HL-60/S4 treated with phorbol 12-myristate 13-acetate at 8.2 ng/mL for 4 days and 3 days (cell line): ENCODE measurements around the gene DARS1.

ENCODE experiments used
- in situ Hi-C: fragments of 300-500 bp; cut with MboI; formaldehyde crosslinking; loops from 2 replicates; pipeline ENCODE4 v1.15.0; 2022; ENCODE audit warnings: low sequenced_read_pairs

The DARS1 gene

DNA sequence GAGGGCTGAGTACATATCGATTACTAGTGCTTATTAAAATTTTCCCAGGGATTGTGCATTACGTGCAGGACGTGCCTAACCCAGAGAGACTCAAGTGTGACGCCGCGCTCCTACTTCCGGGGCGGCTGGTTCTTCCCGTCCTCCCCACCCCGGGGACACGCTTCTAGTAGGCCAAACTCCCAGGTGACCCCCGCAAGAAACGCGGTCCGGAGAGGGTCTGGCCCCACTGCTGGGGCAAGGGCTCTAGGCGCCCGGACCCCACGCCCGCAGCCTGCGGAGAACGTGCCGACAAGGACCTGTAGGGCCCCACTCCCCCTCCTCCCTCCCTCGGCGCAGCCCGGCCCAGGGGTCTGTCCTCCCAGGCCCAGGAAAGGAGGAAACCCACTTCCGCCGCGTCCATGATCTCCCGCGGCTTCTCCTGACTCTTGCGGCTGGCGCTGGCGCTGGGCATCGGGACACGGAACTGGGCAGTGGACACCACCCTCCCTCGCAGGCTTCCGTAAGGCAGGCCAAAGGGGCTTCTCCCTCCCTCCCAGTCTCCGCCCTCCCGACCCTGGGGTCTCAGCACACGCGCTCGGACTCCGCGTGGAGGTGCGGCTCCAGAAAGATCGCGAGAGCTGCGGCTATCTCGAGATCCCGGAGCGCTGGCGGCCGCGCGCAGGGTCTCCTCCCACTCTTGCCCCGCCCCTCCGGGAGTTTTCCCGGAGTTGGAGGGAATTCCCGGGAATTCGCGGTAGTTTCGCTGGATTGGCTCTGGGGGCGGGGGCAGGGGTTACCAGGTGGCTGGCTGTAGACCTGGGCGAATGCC, at the start of gene DARS1:
Gene DARS1 (minus strand): TSS at position 609 of the 808 bp plus-strand sequence. CDS start 158 bp downstream, at position 451.
- in situ Hi-C loops: no loop called here

DNA sequence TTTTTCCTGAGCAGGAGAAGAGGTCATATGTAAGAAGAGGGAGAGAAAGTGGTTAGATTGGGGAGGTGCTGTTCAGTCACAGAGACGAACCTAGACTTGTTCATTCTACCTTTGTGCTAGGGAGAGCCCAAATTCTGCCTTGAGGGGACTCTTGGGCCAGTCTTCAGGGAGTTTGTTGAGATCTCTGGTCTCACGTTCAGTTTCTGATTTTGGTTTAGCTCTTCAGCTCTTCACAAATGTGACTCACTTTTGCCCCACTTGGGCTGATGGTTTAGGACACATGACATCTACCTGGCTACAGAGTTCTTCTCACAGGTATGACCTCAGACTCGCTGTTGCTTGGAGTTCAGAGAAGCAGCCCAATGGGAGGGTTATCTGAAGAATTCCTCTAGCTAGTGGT, 49.2 kb upstream of the DARS1 start:
- in situ Hi-C loops: no loop called here

DNA sequence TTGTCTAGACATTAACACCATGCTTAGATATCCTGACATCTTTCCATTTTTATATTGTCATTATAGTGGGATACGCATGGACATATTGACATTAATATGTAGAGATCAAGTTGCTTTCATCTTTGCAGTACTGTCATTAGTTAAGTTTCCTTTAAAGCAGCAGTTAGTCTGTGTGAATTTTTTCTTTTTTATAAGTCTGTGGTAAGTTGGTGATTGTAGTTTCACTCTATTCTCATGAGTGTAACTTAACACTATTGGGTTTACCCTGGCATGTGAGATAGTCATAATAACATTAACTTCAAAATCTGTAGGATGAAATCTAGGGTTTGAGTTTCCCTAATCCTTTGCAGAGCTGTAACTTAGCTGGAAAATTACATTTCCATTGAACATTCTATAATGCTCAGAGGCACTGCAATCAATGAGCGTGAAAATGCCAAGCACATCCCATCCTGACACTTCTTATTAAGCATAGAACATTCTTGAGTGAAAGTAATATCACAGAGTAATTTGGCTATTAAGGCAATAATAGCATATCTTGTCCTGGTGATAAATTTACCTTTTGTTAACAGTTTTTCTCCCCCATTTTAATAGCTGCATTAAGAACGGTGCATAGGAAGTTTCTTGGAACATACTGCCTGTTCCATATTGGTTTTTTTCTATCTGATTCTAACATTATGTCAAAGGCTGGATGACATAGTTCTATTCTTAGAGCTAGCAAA, 47.5 kb upstream of the DARS1 start:
- in situ Hi-C loops: no loop called here

DNA sequence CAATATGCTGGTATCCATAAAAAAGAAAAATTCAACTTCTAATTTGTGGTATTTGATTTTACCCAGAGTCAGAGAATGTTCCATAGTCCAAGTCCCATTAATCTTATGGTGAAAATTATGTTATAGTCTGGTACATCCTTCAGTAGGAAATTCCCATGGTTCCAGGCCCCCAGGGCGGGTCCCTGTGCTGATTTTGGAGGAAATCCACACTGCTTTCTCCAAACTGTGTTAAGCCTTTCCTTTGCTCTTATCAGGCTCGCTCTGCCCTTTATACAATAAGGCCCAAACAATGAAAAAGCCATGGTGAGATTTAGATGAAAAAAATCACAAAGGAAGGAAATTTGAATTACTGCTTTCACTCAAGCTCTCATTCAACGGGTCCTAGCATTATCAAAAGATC, 46.8 kb upstream of the DARS1 start:
- in situ Hi-C loops: no loop called here

DNA sequence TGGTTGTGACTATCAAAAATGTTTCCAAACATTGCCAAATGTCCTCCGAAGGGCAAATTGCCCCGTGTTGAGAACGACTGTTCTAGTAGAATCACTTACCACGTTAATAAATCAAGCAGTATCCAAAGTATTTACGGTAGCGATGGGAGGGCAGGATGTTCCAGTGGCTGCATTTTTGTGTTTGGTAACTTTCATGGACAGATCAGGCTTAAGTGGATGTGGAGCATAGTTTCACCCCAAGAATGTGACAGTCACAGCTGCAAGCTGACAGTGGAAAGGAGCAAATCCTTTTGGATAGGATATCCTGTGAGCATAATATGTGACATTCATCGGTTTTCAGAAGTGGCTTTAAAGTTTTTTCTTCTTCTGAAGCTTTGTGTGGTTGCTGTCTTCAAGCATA, 46.3 kb upstream of the DARS1 start:
- in situ Hi-C loops: no loop called here

DNA sequence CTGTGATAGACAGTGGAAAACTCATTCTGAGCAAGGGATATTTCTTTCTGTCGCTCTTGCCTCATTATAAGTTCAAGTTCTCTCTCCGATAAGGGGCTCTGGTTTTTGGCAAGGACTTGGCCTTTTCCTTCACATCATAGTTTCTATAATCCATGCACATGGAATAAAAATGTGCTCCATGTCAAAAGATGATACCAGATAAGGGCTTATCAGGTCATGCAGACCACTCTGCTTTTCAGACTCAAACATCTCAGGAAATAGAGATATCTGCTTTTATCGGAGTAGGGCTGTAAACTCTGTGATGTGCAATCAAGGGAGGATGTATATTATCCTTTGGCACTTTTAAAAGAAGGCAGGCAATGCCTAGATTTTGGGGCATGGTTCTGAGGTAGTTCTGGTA, 45.0 kb upstream of the DARS1 start:
- in situ Hi-C loops: no loop called here

DNA sequence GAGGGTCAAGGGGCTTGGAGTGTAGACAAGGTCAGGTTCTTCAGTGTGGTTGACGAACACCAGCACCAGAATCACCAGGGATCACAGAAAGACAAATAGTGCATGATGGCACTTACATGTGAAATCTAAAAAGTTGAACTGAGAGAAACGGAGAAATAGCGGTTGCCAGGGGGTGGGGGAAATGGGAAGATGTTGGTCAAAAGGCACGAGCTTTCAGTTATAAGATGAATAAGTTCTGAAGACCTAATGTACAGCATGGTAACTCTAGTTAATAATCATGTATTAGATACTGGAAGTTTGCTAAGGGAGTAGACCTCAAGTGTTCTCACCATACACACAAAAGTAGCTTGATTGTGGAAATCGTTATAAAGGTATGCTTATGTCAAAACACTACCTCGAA, 43.7 kb upstream of the DARS1 start:
- in situ Hi-C loops: no loop called here

DNA sequence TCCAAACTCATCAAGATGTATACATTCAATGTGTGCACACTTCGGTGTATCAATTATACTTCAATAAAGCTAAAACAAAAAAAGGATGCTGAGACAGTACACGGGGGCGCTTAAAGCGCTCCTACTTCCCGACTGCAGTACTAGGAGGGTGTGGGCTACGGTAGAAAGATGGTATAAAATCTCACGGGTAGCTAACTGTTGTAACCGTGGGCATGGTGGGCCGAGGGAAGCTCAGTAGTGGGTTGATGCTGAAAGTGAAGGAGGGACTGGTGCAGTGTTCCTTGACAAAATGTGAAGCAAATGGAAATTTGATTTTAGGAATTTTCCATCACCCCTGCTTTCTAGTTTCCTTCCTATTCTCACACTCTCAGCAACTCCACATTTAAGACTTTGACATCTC, 42.6 kb upstream of the DARS1 start:
- in situ Hi-C loops: no loop called here

DNA sequence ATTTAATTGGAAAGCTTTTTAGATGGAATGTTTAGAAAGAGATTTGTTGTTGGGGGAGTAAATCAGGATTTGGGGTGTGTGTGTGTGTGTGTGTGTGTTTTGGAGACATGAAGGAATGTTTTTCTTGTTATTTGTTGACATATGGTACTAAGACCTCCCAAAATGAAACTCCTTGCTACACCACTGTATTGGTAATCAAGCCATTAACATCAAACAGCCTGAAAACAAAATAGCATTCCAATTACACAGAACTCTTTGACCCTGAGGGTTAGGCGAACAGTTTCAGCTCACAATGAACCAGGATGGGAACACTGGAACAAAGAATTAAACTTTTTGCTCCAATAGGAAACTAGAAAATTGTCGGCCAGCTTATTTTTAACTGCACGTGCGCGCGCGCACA, 41.7 kb upstream of the DARS1 start:
- in situ Hi-C loops: no loop called here

DNA sequence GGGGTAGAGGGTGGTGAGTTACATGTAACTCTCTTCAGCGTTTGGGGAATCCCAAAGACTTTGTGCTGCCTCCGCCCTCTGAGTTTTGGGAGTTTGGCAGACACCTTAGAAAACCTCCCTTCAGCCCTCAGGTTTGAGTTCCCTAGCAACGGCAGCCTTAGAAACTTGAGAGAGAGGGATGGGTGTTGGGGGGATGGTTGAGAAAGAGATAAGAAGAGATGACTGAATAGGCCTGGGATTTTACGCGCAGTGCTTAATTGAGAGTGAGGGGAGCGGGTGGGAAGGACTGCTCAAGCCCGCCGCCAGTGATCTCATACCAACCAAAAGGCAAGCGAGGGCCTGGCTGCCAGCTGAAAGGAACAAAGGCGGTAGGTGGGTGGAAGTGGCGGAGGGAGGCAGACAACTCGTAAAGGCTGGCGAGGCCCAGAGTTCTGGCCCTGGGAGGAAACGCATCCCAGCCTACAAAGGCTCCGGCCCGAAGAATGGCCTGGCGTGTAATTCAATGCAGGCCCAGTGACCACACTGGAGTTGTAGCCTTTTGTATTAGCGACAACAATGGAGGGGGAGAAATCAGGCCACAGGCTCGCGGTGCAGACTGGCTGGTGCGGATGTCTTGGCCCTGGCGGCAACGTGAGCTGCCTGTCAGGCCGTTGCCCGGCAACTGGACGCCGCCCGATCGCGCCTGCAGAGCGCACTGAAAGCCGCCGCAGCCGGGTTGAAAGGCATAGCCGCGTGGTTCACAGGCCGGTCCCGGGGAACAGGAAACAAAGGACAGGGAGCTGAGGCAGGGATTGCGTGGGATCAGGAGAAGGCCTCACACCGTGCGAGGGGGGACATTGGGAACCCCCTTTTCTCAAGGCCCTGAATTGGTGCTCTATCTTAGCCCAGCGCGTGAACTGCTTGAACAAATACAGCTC, 39.9 kb upstream of the DARS1 start:
- in situ Hi-C loops: no loop called here

DNA sequence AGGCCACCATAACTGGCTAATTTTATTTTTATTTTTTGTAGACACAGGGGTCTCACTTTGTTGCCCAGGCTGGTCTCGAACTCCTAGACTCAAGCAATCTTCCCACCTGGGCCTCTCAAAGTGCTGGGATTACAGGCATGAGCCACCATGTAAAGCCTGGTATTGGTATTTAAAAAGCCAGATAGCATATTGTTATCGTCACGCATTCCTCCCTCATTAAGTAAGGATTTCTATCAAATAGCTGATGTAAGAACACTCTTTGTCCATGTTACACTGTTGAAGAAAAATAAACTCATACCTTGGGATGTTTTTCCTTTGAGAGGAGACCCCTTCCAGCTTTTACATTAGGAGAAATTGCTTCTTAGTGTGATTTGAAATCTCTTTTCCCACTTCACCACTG, 39.2 kb upstream of the DARS1 start:
- in situ Hi-C loops: no loop called here

DNA sequence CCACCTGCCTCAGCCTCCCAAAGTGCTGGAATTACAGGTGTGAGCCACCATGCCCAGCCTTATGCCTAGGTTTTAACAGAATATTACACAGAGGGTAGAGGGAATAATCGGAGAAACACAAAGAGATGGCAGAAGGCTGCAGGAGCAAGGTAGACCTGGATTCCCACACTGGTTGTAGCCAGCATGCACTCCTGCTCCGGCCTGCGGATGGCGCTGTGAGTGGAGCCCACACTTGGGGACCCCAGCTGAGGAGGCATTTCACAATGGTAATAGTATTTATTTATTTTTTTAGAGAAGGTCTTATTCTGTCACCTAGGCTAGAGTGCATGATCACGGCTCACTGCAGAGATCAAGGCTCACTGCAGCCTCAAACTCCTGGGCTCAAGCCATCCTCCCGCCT, 38.8 kb upstream of the DARS1 start:
- in situ Hi-C loops: no loop called here

DNA sequence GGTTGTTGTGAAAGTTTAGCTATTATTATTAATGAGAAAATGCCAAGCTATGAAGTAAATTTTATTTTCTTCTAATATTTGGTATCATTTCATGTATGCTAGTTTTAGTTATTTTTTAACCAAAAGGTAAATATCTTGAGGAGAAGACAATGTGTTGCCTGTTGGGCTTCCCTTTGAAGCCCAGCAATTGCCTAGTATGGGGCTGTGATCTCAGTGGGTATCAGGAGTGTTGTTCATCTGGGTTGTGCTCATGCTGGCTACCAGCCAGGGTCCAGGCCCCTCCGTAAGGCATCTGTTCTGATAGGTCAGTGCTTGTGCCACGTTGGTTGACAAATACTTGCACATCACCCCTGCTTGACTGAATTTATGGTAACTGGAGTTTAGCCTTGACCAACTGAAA, 38.0 kb upstream of the DARS1 start:
- in situ Hi-C loops: no loop called here

DNA sequence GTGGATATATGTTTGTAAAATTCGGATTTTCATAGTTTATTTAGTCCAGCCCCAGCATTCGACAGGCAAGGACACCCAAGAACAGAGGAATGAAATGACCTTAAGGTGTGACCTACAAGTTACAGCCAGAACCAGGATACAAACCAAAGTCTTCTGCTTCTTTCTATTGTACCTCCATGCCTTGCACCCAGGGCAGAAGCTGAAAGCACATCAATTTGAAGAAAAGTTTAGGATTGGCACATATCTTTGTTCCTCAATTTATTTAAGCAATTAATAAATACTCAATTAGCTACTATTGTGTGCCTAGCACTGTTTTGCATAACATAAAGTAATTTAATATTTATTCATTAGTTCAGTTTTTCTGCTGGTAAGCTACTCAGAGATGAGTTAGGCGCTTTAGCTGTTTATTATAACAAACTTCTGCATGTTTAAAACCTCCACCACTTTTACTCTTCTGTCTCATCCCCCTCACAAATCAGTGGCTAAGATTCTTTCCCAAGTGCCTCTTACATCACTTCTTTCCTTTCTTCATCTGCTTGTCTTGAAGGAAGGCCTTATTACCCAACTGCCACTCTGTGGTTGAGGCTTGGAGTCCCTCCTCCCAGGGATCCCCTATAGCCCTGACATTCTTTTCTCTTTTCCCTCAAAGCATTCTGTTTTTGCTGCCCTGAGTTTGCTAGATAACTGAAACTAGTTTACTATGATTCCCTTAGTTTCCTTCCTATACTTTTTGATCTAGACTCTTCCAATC, 37.1 kb upstream of the DARS1 start:
- in situ Hi-C loops: no loop called here

DNA sequence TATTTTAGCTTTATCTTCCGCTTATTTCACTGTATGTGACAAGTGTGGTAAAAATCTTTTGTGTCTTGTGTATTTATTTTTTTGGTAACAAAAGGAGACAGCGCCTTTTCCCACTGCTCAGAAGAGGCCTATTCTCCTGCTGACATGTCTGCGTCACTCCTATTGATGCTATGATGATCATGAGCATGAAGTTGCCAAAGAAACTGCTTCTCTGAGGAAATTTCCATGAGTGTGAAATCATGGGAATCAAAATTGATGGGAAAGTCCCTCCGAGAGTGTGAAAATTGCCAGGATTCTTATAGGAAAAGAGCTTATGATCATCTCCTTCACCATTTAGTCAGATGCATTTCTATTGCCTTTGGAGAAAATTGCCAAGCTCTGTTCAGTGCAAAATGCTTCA, 36.5 kb upstream of the DARS1 start:
- in situ Hi-C loops: no loop called here

DNA sequence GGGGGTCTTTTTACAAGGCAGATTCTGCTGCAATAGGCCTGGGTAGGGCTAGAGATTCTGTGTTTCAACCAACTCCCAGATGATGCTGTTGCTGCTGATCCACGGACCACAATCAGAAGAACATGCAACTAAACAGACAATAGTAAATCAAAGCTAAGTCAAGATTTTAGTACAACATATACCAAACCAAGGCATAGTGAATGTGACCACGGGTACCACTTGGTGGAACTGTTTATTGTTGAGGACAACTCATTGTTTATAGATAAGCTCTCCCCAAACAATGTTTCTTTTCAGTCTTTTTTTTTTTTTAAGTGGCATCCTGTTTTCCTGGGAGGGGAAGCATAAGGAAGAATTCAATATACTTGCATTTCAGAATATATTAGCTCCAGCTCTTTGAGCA, 36.0 kb upstream of the DARS1 start:
- in situ Hi-C loops: no loop called here

DNA sequence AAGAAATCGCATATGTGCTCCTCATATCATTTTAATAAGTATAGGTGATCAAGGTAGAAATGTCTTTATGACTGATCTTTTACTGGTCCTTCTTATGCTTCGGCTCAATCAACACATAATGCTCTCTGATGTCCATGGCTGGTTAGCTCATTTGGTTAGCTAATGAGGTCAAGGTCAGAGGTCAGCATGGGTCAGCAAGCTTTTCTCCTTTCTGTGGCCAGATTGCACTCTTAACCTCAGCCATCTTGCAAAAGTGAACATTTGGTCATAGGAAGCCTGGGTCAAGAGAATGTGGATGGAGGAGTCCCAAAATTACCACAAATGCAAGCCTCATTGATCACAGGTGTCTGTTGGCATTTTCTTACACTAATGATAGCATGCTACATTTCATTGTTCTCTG, 35.4 kb upstream of the DARS1 start:
- in situ Hi-C loops: no loop called here

DNA sequence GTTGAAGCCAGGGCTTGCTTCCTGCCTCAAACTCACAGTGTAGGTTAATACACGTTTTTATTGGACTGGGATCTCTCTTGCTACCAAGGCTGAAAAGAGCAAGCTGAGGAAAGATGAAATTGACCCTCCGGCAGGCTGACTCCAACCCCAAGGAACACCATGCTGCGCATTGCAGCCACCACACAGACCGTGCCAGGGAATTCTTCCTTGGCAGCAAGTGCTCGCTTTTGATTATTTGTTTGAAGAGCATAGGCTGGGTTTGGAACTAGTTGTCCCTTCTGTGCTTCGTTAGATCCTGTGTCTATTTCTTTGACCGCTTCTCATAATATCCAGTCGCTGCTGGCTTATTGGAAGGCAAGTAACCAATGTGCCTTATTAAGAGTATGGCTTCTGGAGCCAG, 34.4 kb upstream of the DARS1 start:
- in situ Hi-C loops: no loop called here

DNA sequence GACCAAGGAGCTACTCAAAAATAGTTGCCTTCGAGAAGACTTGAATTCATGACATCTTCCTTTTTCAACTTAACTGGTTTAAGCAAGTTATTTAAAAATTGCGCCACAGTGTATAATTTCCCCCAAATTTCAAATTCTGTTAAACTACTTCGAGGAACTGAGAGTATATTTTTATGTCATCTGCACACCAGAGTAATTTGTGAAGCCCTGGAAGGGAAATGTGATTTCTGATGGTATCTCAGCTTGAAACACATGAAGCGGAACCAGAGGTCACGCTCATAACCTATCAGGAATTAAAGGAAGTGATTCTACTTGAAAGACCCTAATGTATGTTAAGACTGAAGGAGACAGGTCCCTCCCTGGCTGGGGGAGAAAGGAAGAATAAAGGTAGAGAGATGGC, 33.9 kb upstream of the DARS1 start:
- in situ Hi-C loops: no loop called here

DNA sequence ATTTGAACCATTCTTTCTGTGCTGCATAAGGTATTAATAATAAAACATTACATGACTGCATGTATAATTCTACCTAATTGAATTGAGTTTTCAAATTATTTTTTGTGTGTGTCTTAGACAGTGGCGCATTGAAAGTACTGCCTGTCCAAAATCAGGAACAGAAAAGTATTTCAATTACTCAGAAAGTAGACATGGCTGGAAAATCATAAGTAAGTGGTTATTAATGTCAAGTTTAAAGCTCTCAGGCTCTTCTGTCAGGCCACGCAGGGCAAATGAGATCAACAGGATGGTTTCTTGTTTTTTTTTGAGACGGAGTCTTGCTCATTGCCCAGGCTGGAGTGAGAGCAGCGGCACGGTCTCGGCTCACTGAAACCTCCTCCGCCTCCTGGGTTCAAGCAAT, 32.4 kb upstream of the DARS1 start:
- in situ Hi-C loops: no loop called here

DNA sequence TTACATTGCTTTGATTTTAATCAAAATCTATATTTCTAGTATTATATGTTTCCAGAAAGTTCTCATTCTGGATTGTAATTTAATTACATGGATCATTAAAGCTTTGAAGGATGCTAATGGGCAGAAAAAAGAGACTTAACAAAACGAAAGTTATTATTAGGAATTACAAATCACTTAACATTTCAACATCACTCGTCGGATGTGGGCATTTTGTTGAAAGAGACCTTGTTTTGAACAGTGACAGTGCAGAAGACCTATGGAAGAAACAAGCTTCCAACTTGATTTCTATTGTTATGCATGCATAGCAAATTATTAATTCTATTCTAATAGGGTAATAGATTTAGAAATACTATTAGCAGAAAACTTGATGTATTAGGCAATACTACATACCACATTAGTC, 31.4 kb upstream of the DARS1 start:
- in situ Hi-C loops: no loop called here
